Uterus (tissue), 2 donors: ENCODE results near the gene SP8.

Source experiments
- POLR2A ChIP-seq, 2 donors: fragments of 450-650 bp; IDR thresholded peaks; one replicate each; pipeline ENCODE4 v1.6.1; 2016; ENCODE audit warnings: antibody characterized with exemption in 2 of 2, mild to moderate bottlenecking in 1 of 2, moderate library complexity in 1 of 2
- TF ChIP-seq, protein P1 (sequence below), 4 experiments: fragments of 200-600 bp in 2 of 4; fragments of 450-650 bp in 2 of 4; sonication (generic) in 2 of 4; IDR thresholded peaks; one replicate each; pipeline ENCODE4 v1.5.1; 2016 to 2019; ENCODE audit warnings: antibody characterized with exemption in 4 of 4, mild to moderate bottlenecking in 2 of 4, moderate library complexity in 1 of 4

DNA sequence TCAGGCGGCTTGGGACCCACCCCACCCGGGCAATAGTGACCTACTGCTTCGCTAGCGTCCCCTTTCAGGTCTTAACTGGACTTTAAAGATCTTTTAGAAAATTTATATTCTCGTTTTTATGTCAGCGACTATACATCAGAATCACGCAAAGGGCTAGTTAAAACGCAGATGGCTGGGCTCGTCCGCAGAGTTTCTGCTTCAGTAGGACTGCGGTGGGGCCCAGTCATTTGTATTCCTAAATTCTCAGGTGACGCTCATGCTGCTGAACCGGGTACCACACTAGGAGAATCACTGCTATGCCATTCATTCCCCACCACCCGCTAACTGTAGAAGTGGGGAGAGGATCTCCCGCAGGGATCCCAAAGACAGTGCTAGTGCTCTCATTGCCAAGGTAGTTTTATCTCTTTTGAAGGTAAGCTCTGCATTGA, 12.0 kb upstream of the SP8 start:
- TF ChIP-seq, protein P1, sequence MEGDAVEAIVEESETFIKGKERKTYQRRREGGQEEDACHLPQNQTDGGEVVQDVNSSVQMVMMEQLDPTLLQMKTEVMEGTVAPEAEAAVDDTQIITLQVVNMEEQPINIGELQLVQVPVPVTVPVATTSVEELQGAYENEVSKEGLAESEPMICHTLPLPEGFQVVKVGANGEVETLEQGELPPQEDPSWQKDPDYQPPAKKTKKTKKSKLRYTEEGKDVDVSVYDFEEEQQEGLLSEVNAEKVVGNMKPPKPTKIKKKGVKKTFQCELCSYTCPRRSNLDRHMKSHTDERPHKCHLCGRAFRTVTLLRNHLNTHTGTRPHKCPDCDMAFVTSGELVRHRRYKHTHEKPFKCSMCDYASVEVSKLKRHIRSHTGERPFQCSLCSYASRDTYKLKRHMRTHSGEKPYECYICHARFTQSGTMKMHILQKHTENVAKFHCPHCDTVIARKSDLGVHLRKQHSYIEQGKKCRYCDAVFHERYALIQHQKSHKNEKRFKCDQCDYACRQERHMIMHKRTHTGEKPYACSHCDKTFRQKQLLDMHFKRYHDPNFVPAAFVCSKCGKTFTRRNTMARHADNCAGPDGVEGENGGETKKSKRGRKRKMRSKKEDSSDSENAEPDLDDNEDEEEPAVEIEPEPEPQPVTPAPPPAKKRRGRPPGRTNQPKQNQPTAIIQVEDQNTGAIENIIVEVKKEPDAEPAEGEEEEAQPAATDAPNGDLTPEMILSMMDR (IDR thresholded peaks at IDR 0.05) = no peak
- no peak for TF ChIP-seq POLR2A (IDR thresholded peaks at IDR 0.05)
